SK-N-SH (cell line): ENCODE results near the gene ETHE1. TPM values are rescaled to one million over a fixed set of nuclear protein-coding genes. Genes with fewer than 3 reads are reported as not detected.

ENCODE experiments used
- CTCF ChIA-PET: fragments of 300-600, 350-600 bp; formaldehyde crosslinking; extraction: SDS; loops from one replicate; lab custom pipeline; 2021; lab: Yijun Ruan, JAX
- POLR2A ChIA-PET: fragments of 350-600 bp; sonication (Branson Sonifier 250); formaldehyde crosslinking; extraction: SDS; loops from one replicate; lab custom pipeline; 2020; ENCODE audit warnings: antibody characterized with exemption, inconsistent platforms; lab: Yijun Ruan, JAX
- DNase-seq: peaks from one replicate; pipeline ENCODE4 v3.0.0; 2012
- H2AFZ ChIP-seq: fragments of 200-600 bp; sonication (generic); 2 replicates; pipeline ENCODE4 v1.8.1; 2016; ENCODE audit warnings: antibody characterized with exemption, mild to moderate bottlenecking, low read depth
- H3F3A ChIP-seq: fragments of 200-600 bp; sonication (generic); replicated peaks from 2 replicates; pipeline ENCODE3; 2016; ENCODE audit warnings: antibody characterized with exemption, mild to moderate bottlenecking; ENCODE audit not compliant: insufficient read depth
- H3K27ac ChIP-seq, 2 experiments: fragments of 200-500 bp in 1 of 2; fragments of 200-600 bp in 1 of 2; sonication (Bioruptor generic) in 1 of 2; sonication (generic), shearing (Covaris generic) in 1 of 2; 2 replicates each; pipeline versions ENCODE4 v1.5.1 to v1.6.1; 2014 to 2016; ENCODE audit warnings: low read depth in 2 of 2, inconsistent platforms in 1 of 2, low read length in 1 of 2, mild to moderate bottlenecking in 1 of 2, mixed read lengths in 1 of 2
- H3K27me3 ChIP-seq: fragments of 200-600 bp; sonication (generic), shearing (Covaris generic); 2 replicates; pipeline ENCODE4 v1.6.1; 2016; ENCODE audit warnings: mixed run types; ENCODE audit not compliant: insufficient read depth
- H3K36me3 ChIP-seq, 2 experiments: fragments of 200-500 bp in 1 of 2; fragments of 200-600 bp in 1 of 2; sonication (Bioruptor generic) in 1 of 2; sonication (generic) in 1 of 2; replicated peaks in 1 of 2; 2 replicates each; pipeline versions ENCODE3 to v1.5.1; 2014 to 2016; ENCODE audit warnings: low read length in 1 of 2, mild to moderate bottlenecking in 1 of 2; ENCODE audit not compliant: insufficient read depth in 2 of 2, control insufficient read depth in 1 of 2
- H3K4me1 ChIP-seq, 2 experiments: fragments of 200-500 bp in 1 of 2; fragments of 200-600 bp in 1 of 2; sonication (Bioruptor generic) in 1 of 2; sonication (generic), shearing (Covaris generic) in 1 of 2; 2 replicates each; pipeline versions ENCODE4 v1.5.1 to v1.6.1; 2014 to 2016; ENCODE audit warnings: low read depth in 1 of 2, low read length in 1 of 2, mixed run types in 1 of 2; ENCODE audit not compliant: insufficient read depth in 2 of 2, control insufficient read depth in 1 of 2
- H3K4me2 ChIP-seq: fragments of 200-600 bp; sonication (generic), shearing (Covaris generic); 2 replicates; pipeline ENCODE4 v1.6.1; 2017; ENCODE audit warnings: mixed run types
- H3K4me3 ChIP-seq, 2 experiments: fragments of 200-500 bp in 1 of 2; fragments of 200-600 bp in 1 of 2; sonication (Bioruptor generic) in 1 of 2; sonication (generic), shearing (Covaris generic) in 1 of 2; 2 replicates each; pipeline versions ENCODE4 v1.5.1 to v1.8.1; 2014 to 2016; ENCODE audit warnings: low read depth in 2 of 2, inconsistent platforms in 1 of 2, low read length in 1 of 2, mild to moderate bottlenecking in 1 of 2, mixed read lengths in 1 of 2, moderate library complexity in 1 of 2
- H3K79me2 ChIP-seq: fragments of 200-600 bp; sonication (generic); 2 replicates; pipeline ENCODE4 v1.8.1; 2017; ENCODE audit warnings: mild to moderate bottlenecking; ENCODE audit not compliant: insufficient read depth
- H3K9ac ChIP-seq: fragments of 200-600 bp; sonication (generic); 2 replicates; pipeline ENCODE4 v1.6.1; 2017; ENCODE audit warnings: mixed run types
- H3K9me2 ChIP-seq: fragments of 200-600 bp; sonication (generic); 2 replicates; pipeline ENCODE4 v1.6.1; 2017; ENCODE audit warnings: mixed run types
- H3K9me3 ChIP-seq: fragments of 200-600 bp; sonication (generic); 2 replicates; pipeline ENCODE4 v1.6.1; 2017; ENCODE audit warnings: mixed run types, mild to moderate bottlenecking, moderate library complexity
- H4K20me1 ChIP-seq: fragments of 200-600 bp; sonication (generic); 2 replicates; pipeline ENCODE4 v1.6.1; 2017; ENCODE audit warnings: mild to moderate bottlenecking, mixed run types; ENCODE audit not compliant: insufficient read depth
- EP300 ChIP-seq, 2 experiments: IDR thresholded peaks; 2 replicates each; pipeline versions ENCODE4 v1.4.0 to v1.6.1; 2012; ENCODE audit warnings: borderline replicate concordance in 1 of 2, low read depth in 1 of 2, low read length in 1 of 2
- EZH2phosphoT487 ChIP-seq: fragments of 200-600 bp; sonication (generic); IDR thresholded peaks from 2 replicates; pipeline ENCODE4 v1.6.1; 2017; ENCODE audit warnings: low read depth, mixed run types, mild to moderate bottlenecking, antibody characterized with exemption, moderate library complexity, borderline replicate concordance
- JUND ChIP-seq: IDR thresholded peaks from 2 replicates; pipeline ENCODE4 v1.4.0; 2012
- RFX5 ChIP-seq: IDR thresholded peaks from 2 replicates; pipeline ENCODE4 v1.6.1; 2012; ENCODE audit warnings: mild to moderate bottlenecking, improper control_type of control experiment, low read length
- SIN3A ChIP-seq: IDR thresholded peaks from 2 replicates; pipeline ENCODE4 v1.6.1; 2012; ENCODE audit warnings: low read depth, mild to moderate bottlenecking, low read length, moderate library complexity, borderline replicate concordance
- TAF1 ChIP-seq: IDR thresholded peaks from 2 replicates; pipeline ENCODE4 v1.6.1; 2012; ENCODE audit warnings: low read depth, mild to moderate bottlenecking, low read length, moderate library complexity, borderline replicate concordance
- USF1 ChIP-seq: IDR thresholded peaks from 2 replicates; pipeline ENCODE4 v1.4.0; 2012; ENCODE audit warnings: low read depth, borderline replicate concordance
- USF2 ChIP-seq: fragments of 150-350 bp; IDR thresholded peaks from 2 replicates; pipeline ENCODE4 v1.6.1; 2017; ENCODE audit warnings: antibody characterized with exemption, low read length, low read depth, borderline replicate concordance
- WGBS: methylation state at CpG from one replicate; pipeline ENCODE4 v1.1.6; 2017; ENCODE audit warnings: low lambda C conversion rate; 5-methylcytosine and 5-hydroxymethylcytosine counted together
- polyA plus RNA-seq, 3 experiments: library from polyadenylated mRNA; depleted of rRNA; stranded (reverse); fragments of >200 nt; gene quantifications; 2 replicates each; pipeline ENCODE4 v1.2.3, GENCODE V29; 2012
- TF ChIP-seq, protein P1 (sequence below): IDR thresholded peaks from 2 replicates; pipeline ENCODE4; 2012
- TF ChIP-seq, protein P2 (sequence below): IDR thresholded peaks from 2 replicates; pipeline ENCODE4 v1.4.0; 2012; ENCODE audit warnings: low read depth, borderline replicate concordance
- TF ChIP-seq, protein P3 (sequence below): IDR thresholded peaks from 2 replicates; pipeline ENCODE4 v1.6.1; 2012; ENCODE audit warnings: mild to moderate bottlenecking, low read depth, low read length, moderate library complexity
- TF ChIP-seq, protein P4 (sequence below): fragments of 150-350 bp; IDR thresholded peaks from 2 replicates; pipeline ENCODE4 v1.6.1; 2016; ENCODE audit warnings: mild to moderate bottlenecking, low read depth, low read length

ETHE1 gene
- polyA plus RNA-seq, 1 of the 3 experiments (the other 2 are of a cell fraction), result 86.2 TPM

- peaks cover 28 to 32% of the 10 kb centered on the region in 2 experiments for H3K36me3 ChIP-seq
- no peaks in the 10 kb centered on the region for H3K79me2 ChIP-seq
- no peaks in the 10 kb centered on the region for H3K4me1 ChIP-seq
- no peak overlapping the region for H2AFZ ChIP-seq
- H4K20me1 ChIP-seq, result no peaks in the 10 kb centered on the region
- POLR2A ChIA-PET, result no interaction called here
- CTCF ChIA-PET, result interaction anchor here (0.9 to 1.8 kb wide), 2 partner anchors 12 to 13 kb away, joined by 3 to 11 read pairs; no protein-coding TSS in a partner anchor
- 93% methylated on average over 5 of the region's 5 CpGs for WGBS
- no peaks in the 10 kb centered on the region for H3F3A ChIP-seq
- no peak overlapping the region for H3K9ac ChIP-seq
- H3K4me2 ChIP-seq, result no peak overlapping the region
- no peaks in the 10 kb centered on the region for H3K9me3 ChIP-seq
- H3K4me3 ChIP-seq, result no peak overlapping the region
- TF ChIP-seq, protein P1, sequence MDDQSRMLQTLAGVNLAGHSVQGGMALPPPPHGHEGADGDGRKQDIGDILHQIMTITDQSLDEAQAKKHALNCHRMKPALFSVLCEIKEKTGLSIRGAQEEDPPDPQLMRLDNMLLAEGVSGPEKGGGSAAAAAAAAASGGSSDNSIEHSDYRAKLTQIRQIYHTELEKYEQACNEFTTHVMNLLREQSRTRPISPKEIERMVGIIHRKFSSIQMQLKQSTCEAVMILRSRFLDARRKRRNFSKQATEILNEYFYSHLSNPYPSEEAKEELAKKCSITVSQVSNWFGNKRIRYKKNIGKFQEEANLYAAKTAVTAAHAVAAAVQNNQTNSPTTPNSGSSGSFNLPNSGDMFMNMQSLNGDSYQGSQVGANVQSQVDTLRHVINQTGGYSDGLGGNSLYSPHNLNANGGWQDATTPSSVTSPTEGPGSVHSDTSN, result no peak
- TF ChIP-seq USF2 (no peak), JUND (no peak)
- TF ChIP-seq, protein P2, sequence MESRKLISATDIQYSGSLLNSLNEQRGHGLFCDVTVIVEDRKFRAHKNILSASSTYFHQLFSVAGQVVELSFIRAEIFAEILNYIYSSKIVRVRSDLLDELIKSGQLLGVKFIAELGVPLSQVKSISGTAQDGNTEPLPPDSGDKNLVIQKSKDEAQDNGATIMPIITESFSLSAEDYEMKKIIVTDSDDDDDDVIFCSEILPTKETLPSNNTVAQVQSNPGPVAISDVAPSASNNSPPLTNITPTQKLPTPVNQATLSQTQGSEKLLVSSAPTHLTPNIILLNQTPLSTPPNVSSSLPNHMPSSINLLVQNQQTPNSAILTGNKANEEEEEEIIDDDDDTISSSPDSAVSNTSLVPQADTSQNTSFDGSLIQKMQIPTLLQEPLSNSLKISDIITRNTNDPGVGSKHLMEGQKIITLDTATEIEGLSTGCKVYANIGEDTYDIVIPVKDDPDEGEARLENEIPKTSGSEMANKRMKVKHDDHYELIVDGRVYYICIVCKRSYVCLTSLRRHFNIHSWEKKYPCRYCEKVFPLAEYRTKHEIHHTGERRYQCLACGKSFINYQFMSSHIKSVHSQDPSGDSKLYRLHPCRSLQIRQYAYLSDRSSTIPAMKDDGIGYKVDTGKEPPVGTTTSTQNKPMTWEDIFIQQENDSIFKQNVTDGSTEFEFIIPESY, result no peak
- H3K27me3 ChIP-seq, result no peaks in the 10 kb centered on the region
- no peak overlapping the region for H3K27ac ChIP-seq
- DNase-seq, result no peak
- no peaks in the 10 kb centered on the region for H3K9me2 ChIP-seq
These were observed 15.1 kb upstream of the ETHE1 start for GRCh38 chr19:43541920-43542650.

DNA sequence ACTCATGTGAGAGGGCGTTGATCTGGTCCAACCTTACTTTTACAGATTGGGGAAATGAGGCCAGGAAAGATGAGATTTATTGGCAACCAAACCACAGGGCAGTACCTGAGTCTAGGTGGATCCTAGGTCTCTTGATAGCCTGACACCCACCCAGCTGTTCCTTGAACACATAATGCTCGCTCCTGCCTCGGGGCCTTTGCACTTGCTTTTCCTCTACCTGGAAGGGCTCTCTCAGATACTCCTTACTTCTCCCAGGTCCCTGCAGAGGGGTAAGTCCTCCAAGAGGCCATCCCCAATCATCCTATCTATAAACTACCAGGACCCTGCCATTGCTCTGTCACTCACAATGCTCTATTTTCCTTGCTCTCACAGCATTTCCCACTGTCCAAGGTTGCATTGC, 13.4 kb upstream of the ETHE1 start:
- Histone ChIP-seq H3K79me2 (no peaks in the 10 kb centered on the region), H3K27ac (no peak overlapping the region), H3K4me1 (no peaks in the 10 kb centered on the region), H3K27me3 (no peaks in the 10 kb centered on the region), H3K9ac (no peak overlapping the region), H3K9me3 (no peaks in the 10 kb centered on the region), H4K20me1 (no peaks in the 10 kb centered on the region), H3F3A (peaks cover 6% of the 10 kb centered on the region), H2AFZ (no peak overlapping the region), H3K9me2 (no peaks in the 10 kb centered on the region), H3K36me3 (peaks cover 28 to 30% of the 10 kb centered on the region in 2 experiments), H3K4me2 (no peak overlapping the region), H3K4me3 (no peak overlapping the region)
- CTCF ChIA-PET, result interaction anchor here (0.8 kb wide), 1 partner anchor 15 kb away, joined by 3 read pairs; no protein-coding TSS in a partner anchor
- 65% methylated on average over 3 of the region's 3 CpGs for WGBS
- POLR2A ChIA-PET, result no interaction called here
- DNase-seq, result no peak
- no peak for TF ChIP-seq TAF1
- TF ChIP-seq, protein P3, sequence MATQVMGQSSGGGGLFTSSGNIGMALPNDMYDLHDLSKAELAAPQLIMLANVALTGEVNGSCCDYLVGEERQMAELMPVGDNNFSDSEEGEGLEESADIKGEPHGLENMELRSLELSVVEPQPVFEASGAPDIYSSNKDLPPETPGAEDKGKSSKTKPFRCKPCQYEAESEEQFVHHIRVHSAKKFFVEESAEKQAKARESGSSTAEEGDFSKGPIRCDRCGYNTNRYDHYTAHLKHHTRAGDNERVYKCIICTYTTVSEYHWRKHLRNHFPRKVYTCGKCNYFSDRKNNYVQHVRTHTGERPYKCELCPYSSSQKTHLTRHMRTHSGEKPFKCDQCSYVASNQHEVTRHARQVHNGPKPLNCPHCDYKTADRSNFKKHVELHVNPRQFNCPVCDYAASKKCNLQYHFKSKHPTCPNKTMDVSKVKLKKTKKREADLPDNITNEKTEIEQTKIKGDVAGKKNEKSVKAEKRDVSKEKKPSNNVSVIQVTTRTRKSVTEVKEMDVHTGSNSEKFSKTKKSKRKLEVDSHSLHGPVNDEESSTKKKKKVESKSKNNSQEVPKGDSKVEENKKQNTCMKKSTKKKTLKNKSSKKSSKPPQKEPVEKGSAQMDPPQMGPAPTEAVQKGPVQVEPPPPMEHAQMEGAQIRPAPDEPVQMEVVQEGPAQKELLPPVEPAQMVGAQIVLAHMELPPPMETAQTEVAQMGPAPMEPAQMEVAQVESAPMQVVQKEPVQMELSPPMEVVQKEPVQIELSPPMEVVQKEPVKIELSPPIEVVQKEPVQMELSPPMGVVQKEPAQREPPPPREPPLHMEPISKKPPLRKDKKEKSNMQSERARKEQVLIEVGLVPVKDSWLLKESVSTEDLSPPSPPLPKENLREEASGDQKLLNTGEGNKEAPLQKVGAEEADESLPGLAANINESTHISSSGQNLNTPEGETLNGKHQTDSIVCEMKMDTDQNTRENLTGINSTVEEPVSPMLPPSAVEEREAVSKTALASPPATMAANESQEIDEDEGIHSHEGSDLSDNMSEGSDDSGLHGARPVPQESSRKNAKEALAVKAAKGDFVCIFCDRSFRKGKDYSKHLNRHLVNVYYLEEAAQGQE, result no peak
- no peak for TF ChIP-seq EZH2phosphoT487
- TF ChIP-seq EP300 (IDR thresholded peaks at IDR 0.05; ENCODE audit: borderline replicate concordance in 1 of 2, low read depth in 1 of 2, low read length in 1 of 2), result no peak
- TF ChIP-seq SIN3A, result no peak
- TF ChIP-seq, protein P2, result no peak
- TF ChIP-seq, protein P4, sequence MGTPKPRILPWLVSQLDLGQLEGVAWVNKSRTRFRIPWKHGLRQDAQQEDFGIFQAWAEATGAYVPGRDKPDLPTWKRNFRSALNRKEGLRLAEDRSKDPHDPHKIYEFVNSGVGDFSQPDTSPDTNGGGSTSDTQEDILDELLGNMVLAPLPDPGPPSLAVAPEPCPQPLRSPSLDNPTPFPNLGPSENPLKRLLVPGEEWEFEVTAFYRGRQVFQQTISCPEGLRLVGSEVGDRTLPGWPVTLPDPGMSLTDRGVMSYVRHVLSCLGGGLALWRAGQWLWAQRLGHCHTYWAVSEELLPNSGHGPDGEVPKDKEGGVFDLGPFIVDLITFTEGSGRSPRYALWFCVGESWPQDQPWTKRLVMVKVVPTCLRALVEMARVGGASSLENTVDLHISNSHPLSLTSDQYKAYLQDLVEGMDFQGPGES, result no peak
- TF ChIP-seq USF1, result no peak
- TF ChIP-seq RFX5, result no peak
